ENCODE measurements around the gene BBS9. TPM values are rescaled to one million over a fixed set of nuclear protein-coding genes. Genes with fewer than 3 reads are reported as not detected.
"Not testable (repeated sequence)": the region's sequence is repeated elsewhere in the genome, so short reads cannot be mapped to it uniquely, and the experiment has no call there.

The BBS9 gene
- total RNA-seq, 2 donors from 2014 or later, result 7.9 to 11.0 TPM

- ATAC-seq, result no peak
- no peak for DNase-seq
- intact Hi-C loops (cut with DNase I, micrococcal nuclease), result no loop called here
These were observed 371.6 kb downstream of the BBS9 start for GRCh38 chr7:33500703-33501701.

- ATAC-seq, result no peak
- no peak for DNase-seq
- intact Hi-C loops (cut with DNase I, micrococcal nuclease), result no loop called here
These were observed 373.6 kb downstream of the BBS9 start for GRCh38 chr7:33503014-33503413.

- DNase-seq (no peak), ATAC-seq (no peak)
- intact Hi-C loops (cut with DNase I, micrococcal nuclease), result no loop called here
These were observed 374.4 kb downstream of the BBS9 start for GRCh38 chr7:33503736-33504135.

- no peak for DNase-seq
- intact Hi-C loops (cut with DNase I, micrococcal nuclease), result no loop called here
- ATAC-seq, result no peak
These were observed 374.9 kb downstream of the BBS9 start for GRCh38 chr7:33504266-33504665.

GRCh38 chr7:33509206-33509605 lies 379.8 kb downstream of the BBS9 start:
- ATAC-seq, result no peak
- intact Hi-C loops (cut with DNase I, micrococcal nuclease), result no loop called here
- DNase-seq, result no peak

GRCh38 chr7:33511778-33512177 lies 382.4 kb downstream of the BBS9 start:
- ATAC-seq (no peak), DNase-seq (no peak)
- intact Hi-C loops (cut with DNase I, micrococcal nuclease), result no loop called here

- no peak for DNase-seq
- no peak for ATAC-seq
- intact Hi-C loops (cut with DNase I, micrococcal nuclease), result no loop called here
These were observed 387.2 kb downstream of the BBS9 start for GRCh38 chr7:33516568-33516967.

GRCh38 chr7:33517191-33517590 lies 387.8 kb downstream of the BBS9 start:
- intact Hi-C loops (cut with DNase I, micrococcal nuclease), result no loop called here
- ATAC-seq, result no peak

GRCh38 chr7:33527008-33527407 lies 397.6 kb downstream of the BBS9 start:
- DNase-seq; intact Hi-C loops (cut with DNase I, micrococcal nuclease); ATAC-seq: not testable (repeated sequence)

More at GRCh38 chr7:33517191-33517590, 387.8 kb downstream of the BBS9 start:
- DNase-seq, result no peak

- intact Hi-C loops (cut with DNase I, micrococcal nuclease); DNase-seq; ATAC-seq: not testable (repeated sequence)
These were observed 398.2 kb downstream of the BBS9 start for GRCh38 chr7:33527613-33528012.

GRCh38 chr7:33529070-33529469 lies 399.7 kb downstream of the BBS9 start:
- intact Hi-C loops (cut with DNase I, micrococcal nuclease), result no loop called here
- DNase-seq, result no peak
- ATAC-seq, result no peak

- intact Hi-C loops (cut with DNase I, micrococcal nuclease), result no loop called here
- DNase-seq, result no peak
- ATAC-seq, result no peak
These were observed 401.3 kb downstream of the BBS9 start for GRCh38 chr7:33530664-33531063.

GRCh38 chr7:33531888-33532287 lies 402.5 kb downstream of the BBS9 start:
- ATAC-seq, result no peak
- DNase-seq, result no peak
- intact Hi-C loops (cut with DNase I, micrococcal nuclease), result no loop called here

GRCh38 chr7:33534833-33535232 lies 405.5 kb downstream of the BBS9 start:
- intact Hi-C loops (cut with DNase I, micrococcal nuclease), result no loop called here
- DNase-seq, result no peak
- no peak for ATAC-seq

- ATAC-seq (no peak), DNase-seq (no peak)
- intact Hi-C loops (cut with DNase I, micrococcal nuclease), result no loop called here
These were observed 406.6 kb downstream of the BBS9 start for GRCh38 chr7:33535989-33536388.

- no peak for ATAC-seq
- intact Hi-C loops (cut with DNase I, micrococcal nuclease), result no loop called here
- DNase-seq, result no peak
These were observed 407.2 kb downstream of the BBS9 start for GRCh38 chr7:33536398-33537103.

- DNase-seq (no peak), ATAC-seq (no peak)
- intact Hi-C loops (cut with DNase I, micrococcal nuclease), result no loop called here
These were observed 407.7 kb downstream of the BBS9 start for GRCh38 chr7:33537104-33537477.

- ATAC-seq (no peak), DNase-seq (no peak)
- intact Hi-C loops (cut with DNase I, micrococcal nuclease), result no loop called here
These were observed 409.8 kb downstream of the BBS9 start for GRCh38 chr7:33539198-33539597.

GRCh38 chr7:33539659-33540400 lies 410.5 kb downstream of the BBS9 start:
- ATAC-seq (no peak), DNase-seq (no peak)
- intact Hi-C loops (cut with DNase I, micrococcal nuclease), result no loop called here

Measured in left colon (tissue), 2 donors.